Measurements from ENCODE around the gene TYW1B. TPM values are rescaled to one million over a fixed set of nuclear protein-coding genes. Genes with fewer than 3 reads are reported as not detected.
"Not testable (repeated sequence)": the region's sequence is repeated elsewhere in the genome, so short reads cannot be mapped to it uniquely, and the experiment has no call there.

Gene TYW1B
- total RNA-seq, 1 experiment from 2014 or later = 5.5 TPM

GRCh38 chr7:72706521-72706920 is 121.5 kb downstream of the TYW1B start:
- Histone ChIP-seq H4K5ac (ENCODE audit: insufficient read length, low read depth, low read length) (no peak overlapping the region), H3K9ac (ENCODE audit: extremely low read depth, insufficient read length, low read length) (no peak overlapping the region), H2BK20ac (ENCODE audit: low read depth, low read length, poor library complexity, severe bottlenecking) (no peak overlapping the region), H3K18ac (ENCODE audit: insufficient read length, low read depth, low read length) (no peak overlapping the region), H3K27me3 (ENCODE audit: insufficient read depth, low read length) (no peaks in the 10 kb centered on the region), H4K20me1 (ENCODE audit: control insufficient read depth, insufficient read depth, insufficient read length) (no peaks in the 10 kb centered on the region), H3K4ac (ENCODE audit: low read depth, low read length) (no peak overlapping the region), H2BK15ac (ENCODE audit: low read depth, low read length) (no peak overlapping the region), H3K79me2 (ENCODE audit: insufficient read depth, low read length) (no peaks in the 10 kb centered on the region), H4K91ac (ENCODE audit: insufficient read length, low read depth, low read length) (no peak overlapping the region), H2AFZ (ENCODE audit: low read length) (no peak overlapping the region), H3K56ac (ENCODE audit: insufficient read length, low read depth, low read length) (no peak overlapping the region), H3T11ph (ENCODE audit: low read length) (no peak overlapping the region), H4K8ac (replicated peaks; ENCODE audit: insufficient read length, low read depth, low read length) (no peak overlapping the region), H2AK5ac (ENCODE audit: insufficient read length, low read length) (no peak overlapping the region), H2BK120ac (ENCODE audit: low read depth, low read length, poor library complexity, severe bottlenecking) (no peak overlapping the region), H3K4me1 (ENCODE audit: insufficient read depth, low read length) (no peaks in the 10 kb centered on the region), H3K79me1 (ENCODE audit: insufficient read depth, low read depth, low read length, poor library complexity, severe bottlenecking) (no peaks in the 10 kb centered on the region), H2BK12ac (ENCODE audit: insufficient read length, low read depth, low read length) (no peak overlapping the region), H2BK5ac (ENCODE audit: insufficient read length, low read length) (no peak overlapping the region), H3K4me2 (ENCODE audit: insufficient read depth, insufficient read length, low read length) (no peak overlapping the region), H3K23me2 (ENCODE audit: insufficient read length, low read depth, low read length, poor library complexity, severe bottlenecking) (no peaks in the 10 kb centered on the region), H3K14ac (ENCODE audit: insufficient read depth, low read length) (no peak overlapping the region), H3K9me3 (ENCODE audit: control insufficient read depth, low read depth, low read length) (no peaks in the 10 kb centered on the region), H3K27ac (ENCODE audit: insufficient read length, low read depth, low read length) (no peak overlapping the region), H3K23ac (ENCODE audit: insufficient read length, low read depth, low read length) (no peak overlapping the region)
- no peak for DNase-seq
- no peak overlapping the region for H3K4me3 Mint-ChIP-seq
- peaks cover under 1 to 5% of the 10 kb centered on the region in 2 experiments; a peak in 1 of 5 replicates for H3K9me3 Mint-ChIP-seq
- WGBS (ENCODE audit: extremely low coverage, insufficient read length, low lambda C conversion rate) = no CpG with 5 or more reads among the region's 1 CpG
- H3K27ac Mint-ChIP-seq = no peak overlapping the region; a peak in 1 of 7 replicates
- TF ChIP-seq, protein P1, sequence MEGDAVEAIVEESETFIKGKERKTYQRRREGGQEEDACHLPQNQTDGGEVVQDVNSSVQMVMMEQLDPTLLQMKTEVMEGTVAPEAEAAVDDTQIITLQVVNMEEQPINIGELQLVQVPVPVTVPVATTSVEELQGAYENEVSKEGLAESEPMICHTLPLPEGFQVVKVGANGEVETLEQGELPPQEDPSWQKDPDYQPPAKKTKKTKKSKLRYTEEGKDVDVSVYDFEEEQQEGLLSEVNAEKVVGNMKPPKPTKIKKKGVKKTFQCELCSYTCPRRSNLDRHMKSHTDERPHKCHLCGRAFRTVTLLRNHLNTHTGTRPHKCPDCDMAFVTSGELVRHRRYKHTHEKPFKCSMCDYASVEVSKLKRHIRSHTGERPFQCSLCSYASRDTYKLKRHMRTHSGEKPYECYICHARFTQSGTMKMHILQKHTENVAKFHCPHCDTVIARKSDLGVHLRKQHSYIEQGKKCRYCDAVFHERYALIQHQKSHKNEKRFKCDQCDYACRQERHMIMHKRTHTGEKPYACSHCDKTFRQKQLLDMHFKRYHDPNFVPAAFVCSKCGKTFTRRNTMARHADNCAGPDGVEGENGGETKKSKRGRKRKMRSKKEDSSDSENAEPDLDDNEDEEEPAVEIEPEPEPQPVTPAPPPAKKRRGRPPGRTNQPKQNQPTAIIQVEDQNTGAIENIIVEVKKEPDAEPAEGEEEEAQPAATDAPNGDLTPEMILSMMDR (conservative IDR thresholded peaks at IDR 0.05) = no peak
- H3K27me3 Mint-ChIP-seq (ENCODE audit: low read depth) = no peaks in the 10 kb centered on the region
- H3K36me3 Mint-ChIP-seq (ENCODE audit: insufficient read depth in 1 of 3, low read depth in 3 of 3) = peaks cover 10 to 35% (median 13%) of the 10 kb centered on the region in 3 experiments
- H3K4me1 Mint-ChIP-seq = peaks cover 27 to 33% of the 10 kb centered on the region in 2 experiments

DNA sequence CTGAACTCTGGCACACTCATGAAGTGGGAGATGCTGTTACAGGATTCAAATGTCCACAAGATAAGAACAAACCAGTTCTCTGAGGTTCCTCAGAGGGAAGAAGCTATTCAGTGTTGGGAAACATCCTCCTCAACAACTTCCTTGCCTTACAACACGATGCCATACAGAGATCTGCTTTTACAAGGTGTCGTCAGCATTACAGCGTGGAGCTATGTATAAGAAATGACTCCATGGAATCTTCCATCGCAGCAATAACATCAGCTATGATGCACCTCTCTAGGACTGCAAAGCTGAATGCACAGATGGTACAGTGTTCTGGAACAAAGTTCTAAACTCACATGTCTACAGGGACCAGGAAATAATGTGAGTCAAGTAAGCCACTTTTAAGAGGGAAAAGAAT is 122.3 kb downstream of the TYW1B start:
- not testable (repeated sequence) for H2BK15ac ChIP-seq (ENCODE audit: low read depth, low read length); H2BK5ac ChIP-seq (ENCODE audit: insufficient read length, low read length); H3K23me2 ChIP-seq (ENCODE audit: insufficient read length, low read depth, low read length, poor library complexity, severe bottlenecking); H3K27me3 Mint-ChIP-seq (ENCODE audit: low read depth); H3K27ac ChIP-seq (ENCODE audit: insufficient read length, low read depth, low read length); H4K8ac ChIP-seq (replicated peaks; ENCODE audit: insufficient read length, low read depth, low read length); DNase-seq; H3K27ac Mint-ChIP-seq; H3K27me3 ChIP-seq (ENCODE audit: insufficient read depth, low read length); H2BK120ac ChIP-seq (ENCODE audit: low read depth, low read length, poor library complexity, severe bottlenecking); H3K79me1 ChIP-seq (ENCODE audit: insufficient read depth, low read depth, low read length, poor library complexity, severe bottlenecking); H3K4me1 ChIP-seq (ENCODE audit: insufficient read depth, low read length); H2AK5ac ChIP-seq (ENCODE audit: insufficient read length, low read length); H3T11ph ChIP-seq (ENCODE audit: low read length); H3K4ac ChIP-seq (ENCODE audit: low read depth, low read length); H4K5ac ChIP-seq (ENCODE audit: insufficient read length, low read depth, low read length); H3K4me3 Mint-ChIP-seq; H2BK20ac ChIP-seq (ENCODE audit: low read depth, low read length, poor library complexity, severe bottlenecking); H3K79me2 ChIP-seq (ENCODE audit: insufficient read depth, low read length); H3K9ac ChIP-seq (ENCODE audit: extremely low read depth, insufficient read length, low read length); H3K14ac ChIP-seq (ENCODE audit: insufficient read depth, low read length); H4K91ac ChIP-seq (ENCODE audit: insufficient read length, low read depth, low read length); H3K18ac ChIP-seq (ENCODE audit: insufficient read length, low read depth, low read length); H3K23ac ChIP-seq (ENCODE audit: insufficient read length, low read depth, low read length); H2BK12ac ChIP-seq (ENCODE audit: insufficient read length, low read depth, low read length); H4K20me1 ChIP-seq (ENCODE audit: control insufficient read depth, insufficient read depth, insufficient read length); H3K9me3 ChIP-seq (ENCODE audit: control insufficient read depth, low read depth, low read length); H2AFZ ChIP-seq (ENCODE audit: low read length); H3K9me3 Mint-ChIP-seq; H3K4me2 ChIP-seq (ENCODE audit: insufficient read depth, insufficient read length, low read length); H3K56ac ChIP-seq (ENCODE audit: insufficient read length, low read depth, low read length)
- Mint-ChIP-seq H3K36me3 (ENCODE audit: insufficient read depth in 1 of 3, low read depth in 3 of 3) (peaks cover 11 to 40% (median 19%) of the 10 kb centered on the region in 3 experiments), H3K4me1 (peaks cover 22 to 29% of the 10 kb centered on the region in 2 experiments)
- WGBS (ENCODE audit: extremely low coverage, insufficient read length, low lambda C conversion rate) = no CpG with 5 or more reads among the region's 4 CpGs

Data from H9 (cell line).